Heart right ventricle (tissue), 16 donors: ENCODE results near the gene XPO4. TPM values are rescaled to one million over a fixed set of nuclear protein-coding genes. Genes with fewer than 3 reads are reported as not detected.

Source experiments
- ATAC-seq, 8 donors: fragments of 200-7000 bp; cut with Tn5 transposase; one replicate each; pipeline ENCODE4 v1.9.1; 2020; ENCODE audit warnings: mild to moderate bottlenecking in 8 of 8, moderate library complexity in 8 of 8, moderate number of reproducible peaks in 1 of 8
- DNase-seq, 2 donors: peaks; one replicate each; pipeline ENCODE4 v3.0.0-alpha.2; 2020
- H3K27ac ChIP-seq, 10 donors: fragments of 200-600 bp; sonication (generic) in 2 of 10; one replicate each; pipeline versions ENCODE4 v1.5.0 to v1.8.0; 2020 to 2022; ENCODE audit warnings: mild to moderate bottlenecking in 3 of 10
- H3K27me3 ChIP-seq, 7 donors: fragments of 200-600 bp; one replicate each; pipeline ENCODE4 v1.8.0; 2021 to 2022; ENCODE audit warnings: mild to moderate bottlenecking in 2 of 7
- H3K36me3 ChIP-seq, 9 donors: fragments of 200-600 bp; sonication (generic) in 1 of 9; one replicate each; pipeline versions ENCODE4 v1.5.0 to v1.8.0; 2020 to 2022; ENCODE audit warnings: mild to moderate bottlenecking in 2 of 9
- H3K4me1 ChIP-seq, 9 donors: fragments of 200-600 bp; sonication (generic) in 1 of 9; one replicate each; pipeline versions ENCODE4 v1.5.0 to v1.8.0; 2020 to 2022; ENCODE audit warnings: mild to moderate bottlenecking in 4 of 9
- H3K4me3 ChIP-seq, 10 donors: fragments of 200-600 bp; sonication (generic) in 2 of 10; one replicate each; pipeline versions ENCODE4 v1.5.0 to v1.8.0; 2020 to 2022; ENCODE audit warnings: mild to moderate bottlenecking in 7 of 10, moderate library complexity in 2 of 10
- H3K9me3 ChIP-seq, 11 donors: fragments of 200-600 bp in 10 of 11; sonication (generic) in 2 of 11; one replicate each; pipeline versions ENCODE4 v1.5.0 to v1.8.0; 2013 to 2022; ENCODE audit warnings: mild to moderate bottlenecking in 2 of 11, control low read depth in 1 of 11, moderate library complexity in 1 of 11
- CTCF ChIP-seq, 9 donors: fragments of 200-600 bp; sonication (generic) in 2 of 9; IDR thresholded peaks; one replicate each; pipeline versions ENCODE4 v1.5.0 to v1.8.0; 2021 to 2022; ENCODE audit warnings: antibody characterized with exemption in 9 of 9, mild to moderate bottlenecking in 5 of 9, moderate library complexity in 1 of 9
- WGBS, 2 donors: extraction: QIAGEN DNeasy Blood & Tissue Kit; methylation state at CpG; one replicate each; pipeline ENCODE4 v1.1.7; 2013; ENCODE audit warnings: inconsistent platforms in 1 of 2; 5-methylcytosine and 5-hydroxymethylcytosine counted together
- intact Hi-C, 10 donors: fragments of 100-400 bp; cut with DNase I; formaldehyde crosslinking; loops; one replicate each; pipeline versions ENCODE4 v1.11.1 to v1.14.2; 2022
- polyA plus RNA-seq, 2 donors: library from polyadenylated mRNA; stranded (reverse); fragments of 200-250 nt; gene quantifications; one replicate each; pipeline ENCODE4 v1.2.3, GENCODE V29; 2013
- total RNA-seq, 10 donors: library from RNA; stranded (reverse); fragmentation: NEBNext Ultra II Directional in 3 of 10; extraction: Animal tissue kit (Norgen Biotek cat#: 25700) in 3 of 10; gene quantifications; one replicate each; pipeline versions ENCODE4 v1.2.1 to v1.2.4, GENCODE V29; 2021 to 2023
- donor health status: Arrhythmogenic right ventricular cardiomyopathy.
- donor health status: ischemic (EF 13 %, LVEDD 7.1; RV severe dilation, severe dysfunction).
- donor health status: healthy with polysubstance abuse.
- donor health status: DM: no; HTN: yes; CAD: no.
- donor health status: DM: no; HTN: no; CAD: no.
- donor health status: ischemic (EF 25% LVEDD 6.9; RV normal size, moderate dysfunction).
- donor health status: ischemic (EF 25% LVEDD 5.7; RV mildly dilated, moderate dysfunction).
- donor health status: healthy.
- donor health status: DM: yes; HTN: yes; CAD: no.
- donor health status: Ischemic cardiomyopathy.
- donor health status: ischemic (EF 35%, LVEDD 5.7; RV mildly dilated, moderate dysfunction).
- donor health status: nonischemic (EF 11% LVEDD 7.7; RV severe dilation, severe dysfunction).
- donor health status: DM: yes; HTN: yes; CAD: no.
- donor health status: PGD.
- donor health status: ischemic (EF 29% LVEDD 5.4; RV normal size, mild dysfunction).
- donor health status: nonischemic (EF 23%, LVEDD 6.1; RV moderate dilation, normal function).

The XPO4 gene
- total and polyA plus RNA-seq, 12 donors = 3.5 to 68.1 (median 37.1) TPM

DNA sequence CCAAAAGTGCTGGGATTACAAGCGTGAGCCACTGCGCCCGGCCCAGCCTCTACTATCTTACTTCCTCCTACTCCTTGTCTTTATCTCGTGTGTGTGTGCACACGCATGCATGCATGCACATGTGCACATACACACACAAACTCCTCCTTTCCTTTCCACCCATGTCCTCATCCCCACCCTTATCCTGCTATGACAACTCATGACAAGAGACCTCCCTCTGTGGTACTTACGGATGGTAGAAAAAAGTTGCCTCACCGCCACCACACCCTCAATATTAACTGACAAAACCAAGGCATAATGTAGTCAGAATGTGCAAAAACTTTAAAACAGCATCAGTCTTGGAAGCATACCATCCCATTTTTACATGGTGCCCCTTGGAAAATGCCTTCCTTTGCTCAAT lies 112.9 kb downstream of the XPO4 start:
- intact Hi-C loops = no loop called here
- no peaks in the 10 kb centered on the region for H3K9me3 ChIP-seq
- 96% methylated on average over 7 of the region's 7 CpGs for WGBS, 2 donors
- no peak overlapping the region for H3K4me3 ChIP-seq
- H3K27ac ChIP-seq = no peak overlapping the region
- peaks cover 0 to 13% (median 0%) of the 10 kb centered on the region in 9 donors for H3K4me1 ChIP-seq
- TF ChIP-seq CTCF (IDR thresholded peaks at IDR 0.05) = no peak
- ATAC-seq = no peak
- peaks cover 0 to 92% (median 25%) of the 10 kb centered on the region in 9 donors for H3K36me3 ChIP-seq
- no peaks in the 10 kb centered on the region for H3K27me3 ChIP-seq
- DNase-seq = no peak

DNA sequence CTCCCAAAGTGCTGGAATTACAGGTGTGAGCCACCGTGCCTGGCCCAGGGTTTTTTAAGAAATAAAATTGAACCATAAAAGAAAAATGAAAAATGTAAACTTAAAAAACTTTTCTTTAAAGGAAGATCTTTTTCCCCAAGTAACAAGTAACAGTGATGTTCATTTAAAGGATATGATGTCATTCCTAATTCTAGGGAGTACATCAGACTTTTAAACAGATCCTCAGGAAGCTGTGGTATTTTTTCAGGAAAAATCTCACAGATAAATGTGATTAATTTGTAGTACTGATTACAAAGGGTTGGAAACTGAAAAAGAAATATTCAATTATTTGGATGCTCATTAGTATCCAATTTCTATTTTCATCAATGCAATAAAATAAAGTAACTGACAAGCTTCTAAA lies 114.2 kb downstream of the XPO4 start:
- TF ChIP-seq CTCF (IDR thresholded peaks at IDR 0.05) = no peak
- H3K4me1 ChIP-seq = peaks cover 0 to 13% (median 0%) of the 10 kb centered on the region in 9 donors
- no peaks in the 10 kb centered on the region for H3K9me3 ChIP-seq
- no peak overlapping the region for H3K4me3 ChIP-seq
- ATAC-seq (no peak), DNase-seq (no peak)
- intact Hi-C loops = no loop called here
- no peaks in the 10 kb centered on the region for H3K27me3 ChIP-seq
- WGBS, 2 donors = 97 to 100% methylated on average over 1 of the region's 1 CpG
- H3K36me3 ChIP-seq = peaks cover 0 to 92% (median 27%) of the 10 kb centered on the region in 9 donors
- no peak overlapping the region for H3K27ac ChIP-seq

GRCh38 chr13:20787180-20787579 lies 115.4 kb downstream of the XPO4 start:
- peak overlapping the region in 1 of 10 donors; percentile 12 for H3K27ac ChIP-seq
- H3K36me3 ChIP-seq = peaks cover 0 to 93% (median 34%) of the 10 kb centered on the region in 9 donors

GRCh38 chr13:20782116-20782708 lies 120.3 kb downstream of the XPO4 start:
- peaks cover 0 to 85% (median 19%) of the 10 kb centered on the region in 9 donors for H3K36me3 ChIP-seq
- no peak for ATAC-seq
- H3K4me3 ChIP-seq = no peak overlapping the region
- no peak overlapping the region for H3K27ac ChIP-seq
- peaks cover 0 to 1% (median 0%) of the 10 kb centered on the region in 9 donors for H3K4me1 ChIP-seq
- no peak for DNase-seq
- intact Hi-C loops = no loop called here
- H3K9me3 ChIP-seq = no peaks in the 10 kb centered on the region
- H3K27me3 ChIP-seq = no peaks in the 10 kb centered on the region
- TF ChIP-seq CTCF (IDR thresholded peaks at IDR 0.05) = no peak
- WGBS, 2 donors = 78 to 86% methylated on average over 3 of the region's 3 CpGs

More at GRCh38 chr13:20787180-20787579, 115.4 kb downstream of the XPO4 start:
- Histone ChIP-seq H3K4me1 (peaks cover 0 to 13% (median 0%) of the 10 kb centered on the region in 9 donors), H3K27me3 (no peaks in the 10 kb centered on the region), H3K9me3 (no peaks in the 10 kb centered on the region), H3K4me3 (no peak overlapping the region)
- 66 to 79% methylated on average over 5 of the region's 5 CpGs for WGBS, 2 donors
- no peak for DNase-seq
- no peak for TF ChIP-seq CTCF (IDR thresholded peaks at IDR 0.05)
- intact Hi-C loops = no loop called here
- ATAC-seq = no peak
